Measurements from ENCODE around the gene GMEB2. TPM values are rescaled to one million over a fixed set of nuclear protein-coding genes. Genes with fewer than 3 reads are reported as not detected.

Gene GMEB2
- total RNA-seq, 1 donor from 2014 or later = 8.0 TPM

GRCh38 chr20:63553251-63553932 lies 73.5 kb downstream of the GMEB2 start:
- H3K36me3 Mint-ChIP-seq = peaks cover 2% of the 10 kb centered on the region
- H3K4me3 ChIP-seq = peak overlapping the region; percentile 86
- H2AFZ ChIP-seq (replicated peaks) = peak overlapping the region; percentile 89
- no peak overlapping the region for H3K9ac ChIP-seq
- peak overlapping the region; percentile 77 for H3K4me2 ChIP-seq
- H3F3A ChIP-seq (ENCODE audit: low read depth) = peaks cover 19% of the 10 kb centered on the region
- H3K27me3 ChIP-seq = peaks cover 9% of the 10 kb centered on the region
- peaks cover 14% of the 10 kb centered on the region for H3K4me1 Mint-ChIP-seq
- H3K36me3 ChIP-seq = no peaks in the 10 kb centered on the region
- no peak overlapping the region for H3K27ac ChIP-seq
- peaks cover 2% of the 10 kb centered on the region for H3K9me3 Mint-ChIP-seq
- H3K27ac Mint-ChIP-seq = no peak overlapping the region
- peak overlapping the region; percentile 77 for H3K4me3 Mint-ChIP-seq
- DNase-seq (ENCODE audit: low spot score) = peak; percentile 95
- TF ChIP-seq EZH2phosphoT487 (IDR thresholded peaks at IDR 0.05) (no peak), CTCF (IDR thresholded peaks at IDR 0.05) (no peak), EZH2 (IDR thresholded peaks at IDR 0.05) (no peak)
- H3K27me3 Mint-ChIP-seq (ENCODE audit: insufficient read depth, low read depth) = peaks cover 8% of the 10 kb centered on the region
- H3K9me3 ChIP-seq (ENCODE audit: low read depth) = no peaks in the 10 kb centered on the region
- H3K4me1 ChIP-seq = peaks cover 12% of the 10 kb centered on the region
- no peaks in the 10 kb centered on the region for H3K79me2 ChIP-seq (ENCODE audit: low read depth)
- no peaks in the 10 kb centered on the region for H4K20me1 ChIP-seq (ENCODE audit: low read depth)

- no peak for DNase-seq (ENCODE audit: low spot score)
- peaks cover 19% of the 10 kb centered on the region for H3F3A ChIP-seq (ENCODE audit: low read depth)
- Mint-ChIP-seq H3K4me3 (peak overlapping the region; percentile 77), H3K4me1 (peaks cover 14% of the 10 kb centered on the region), H3K27ac (no peak overlapping the region), H3K9me3 (peaks cover 2% of the 10 kb centered on the region), H3K27me3 (ENCODE audit: insufficient read depth, low read depth) (peaks cover 8% of the 10 kb centered on the region), H3K36me3 (peaks cover 2% of the 10 kb centered on the region)
- H3K36me3 ChIP-seq = no peaks in the 10 kb centered on the region
- no peak overlapping the region for H3K9ac ChIP-seq
- H3K4me3 ChIP-seq = no peak overlapping the region
- H3K27ac ChIP-seq = no peak overlapping the region
- TF ChIP-seq EZH2 (IDR thresholded peaks at IDR 0.05) (no peak), EZH2phosphoT487 (IDR thresholded peaks at IDR 0.05) (no peak), CTCF (IDR thresholded peaks at IDR 0.05) (no peak)
- no peaks in the 10 kb centered on the region for H3K79me2 ChIP-seq (ENCODE audit: low read depth)
- no peak overlapping the region for H2AFZ ChIP-seq (replicated peaks)
- H3K4me1 ChIP-seq = peaks cover 12% of the 10 kb centered on the region
- H3K27me3 ChIP-seq = peaks cover 9% of the 10 kb centered on the region
- no peaks in the 10 kb centered on the region for H3K9me3 ChIP-seq (ENCODE audit: low read depth)
- no peaks in the 10 kb centered on the region for H4K20me1 ChIP-seq (ENCODE audit: low read depth)
- no peak overlapping the region for H3K4me2 ChIP-seq
These were observed 74.2 kb downstream of the GMEB2 start for GRCh38 chr20:63552481-63553249.

- H3K79me2 ChIP-seq (ENCODE audit: low read depth) = no peaks in the 10 kb centered on the region
- H3K9me3 Mint-ChIP-seq = no peaks in the 10 kb centered on the region
- peaks cover 6% of the 10 kb centered on the region for H3K27me3 Mint-ChIP-seq (ENCODE audit: insufficient read depth, low read depth)
- TF ChIP-seq EZH2 (IDR thresholded peaks at IDR 0.05) (no peak), EZH2phosphoT487 (IDR thresholded peaks at IDR 0.05) (no peak)
- no peak overlapping the region for H3K4me2 ChIP-seq
- no peaks in the 10 kb centered on the region for H4K20me1 ChIP-seq (ENCODE audit: low read depth)
- no peak overlapping the region for H3K27ac ChIP-seq
- DNase-seq (ENCODE audit: low spot score) = no peak
- peaks cover 9% of the 10 kb centered on the region for H3K27me3 ChIP-seq
- peaks cover 8% of the 10 kb centered on the region for H3K4me1 Mint-ChIP-seq
- H3K9ac ChIP-seq = no peak overlapping the region
- H3K9me3 ChIP-seq (ENCODE audit: low read depth) = no peaks in the 10 kb centered on the region
- peaks cover 19% of the 10 kb centered on the region for H3F3A ChIP-seq (ENCODE audit: low read depth)
- H2AFZ ChIP-seq (replicated peaks) = no peak overlapping the region
- H3K4me1 ChIP-seq = no peaks in the 10 kb centered on the region
- H3K36me3 Mint-ChIP-seq = no peaks in the 10 kb centered on the region
- H3K4me3 ChIP-seq = no peak overlapping the region
- H3K4me3 Mint-ChIP-seq = no peak overlapping the region
- no peaks in the 10 kb centered on the region for H3K36me3 ChIP-seq
- peak overlapping the region; percentile 87 for H3K27ac Mint-ChIP-seq
These were observed 75.8 kb downstream of the GMEB2 start for GRCh38 chr20:63551068-63551467.
